ENCODE results near the gene GGCX. TPM values are rescaled to one million over a fixed set of nuclear protein-coding genes. Genes with fewer than 3 reads are reported as not detected.
A peak's percentile ranks its signal among the peaks of the same experiment; 100 is the strongest.
"Not testable (repeated sequence)": the region's sequence is repeated elsewhere in the genome, so short reads cannot be mapped to it uniquely, and the experiment has no call there.

Gene GGCX
- total RNA-seq, 2 experiments from 2014 or later = 22.9 to 27.6 TPM

GRCh38 chr2:85566265-85566664 lies 5.0 kb upstream of the GGCX start:
- ChIA-PET CTCF (interaction anchor here (1.4 kb wide), 1 partner anchor 9 kb away, joined by 4 read pairs; no protein-coding TSS in a partner anchor), POLR2A (interaction anchor here (1.3 kb wide), 1 partner anchor 29 kb away, joined by 3 read pairs; the partner anchor contains the start of gene RNF181)
- no peak overlapping the region for H3K27ac ChIP-seq (ENCODE audit: low read depth in 1 of 2, low read length in 2 of 2)
- H3K4me1 Mint-ChIP-seq (ENCODE audit: low read depth) = peaks cover 6% of the 10 kb centered on the region
- no peak for TF ChIP-seq CTCF (IDR thresholded peaks at IDR 0.05)
- DNase-seq = no peak
- H3K4me3 Mint-ChIP-seq = no peak overlapping the region
- H3K36me3 Mint-ChIP-seq (ENCODE audit: low read depth) = peaks cover 6% of the 10 kb centered on the region
- intact Hi-C loops (cut with DNase I, micrococcal nuclease) = no loop called here
- no peak overlapping the region for H3K27ac Mint-ChIP-seq
- no peak overlapping the region for H3K4me3 ChIP-seq (ENCODE audit: low read length)
- no peaks in the 10 kb centered on the region for H3K36me3 ChIP-seq (ENCODE audit: insufficient read depth, low read length)
- no peak for ATAC-seq (ENCODE audit: poor library complexity)
- no peaks in the 10 kb centered on the region for H3K9me3 ChIP-seq (ENCODE audit: control insufficient read depth in 1 of 2, insufficient read depth in 1 of 2, low read length in 2 of 2)
- no peaks in the 10 kb centered on the region for H3K27me3 Mint-ChIP-seq
- H3K4me1 ChIP-seq (ENCODE audit: insufficient read depth, low read length) = peaks cover 8% of the 10 kb centered on the region
- no peaks in the 10 kb centered on the region for H3K27me3 ChIP-seq (ENCODE audit: control insufficient read depth in 1 of 2, insufficient read depth in 2 of 2, low read length in 2 of 2)
- no peaks in the 10 kb centered on the region for H3K9me3 Mint-ChIP-seq

- peaks cover 20% of the 10 kb centered on the region for H3K4me1 ChIP-seq (ENCODE audit: insufficient read depth, low read length)
- intact Hi-C loops (cut with DNase I, micrococcal nuclease) = loop anchor here in 1 of 2 experiments (5.0 kb wide), 1 partner anchor 38 kb away; the partner anchor contains the start of gene TMEM150A
- no peaks in the 10 kb centered on the region for H3K9me3 ChIP-seq (ENCODE audit: control insufficient read depth in 1 of 2, insufficient read depth in 1 of 2, low read length in 2 of 2)
- POLR2A ChIA-PET = interaction anchor here (0.6 kb wide), 1 partner anchor 126 kb away, joined by 3 read pairs; no protein-coding TSS in a partner anchor
- Mint-ChIP-seq H3K27ac (peak overlapping the region; percentile 28), H3K36me3 (ENCODE audit: low read depth) (peaks cover 14% of the 10 kb centered on the region), H3K4me1 (ENCODE audit: low read depth) (peaks cover 22% of the 10 kb centered on the region), H3K9me3 (no peaks in the 10 kb centered on the region), H3K27me3 (no peaks in the 10 kb centered on the region), H3K4me3 (peak overlapping the region; percentile 76)
- CTCF ChIA-PET = no interaction called here
- ATAC-seq (ENCODE audit: poor library complexity) = no peak
- no peak overlapping the region for H3K27ac ChIP-seq (ENCODE audit: low read depth in 1 of 2, low read length in 2 of 2)
- H3K27me3 ChIP-seq (ENCODE audit: control insufficient read depth in 1 of 2, insufficient read depth in 2 of 2, low read length in 2 of 2) = no peaks in the 10 kb centered on the region
- peak in 2 of 14 experiments; percentile 46 to 49 for DNase-seq
- no peaks in the 10 kb centered on the region for H3K36me3 ChIP-seq (ENCODE audit: insufficient read depth, low read length)
- no peak overlapping the region for H3K4me3 ChIP-seq (ENCODE audit: low read length)
- no peak for TF ChIP-seq CTCF (IDR thresholded peaks at IDR 0.05)
Measured at GRCh38 chr2:85564144-85564563, 2.9 kb upstream of the GGCX start.

- DNase-seq = no peak
- ChIA-PET POLR2A (interaction anchor here (0.7 to 2.7 kb wide), 20 partner anchors 9 to 233 kb away, joined by 3 to 19 read pairs (median 5); partner anchors contain the start of genes C2orf68, ELMOD3, MAT2A and RNF181), CTCF (interaction anchor here (1.0 to 1.6 kb wide), 2 partner anchors 9 to 56 kb away, joined by 3 to 6 read pairs; no protein-coding TSS in a partner anchor)
- Mint-ChIP-seq H3K4me1 (ENCODE audit: low read depth) (peaks cover 30% of the 10 kb centered on the region), H3K27ac (peak overlapping the region; percentile 95), H3K36me3 (ENCODE audit: low read depth) (peaks cover 43% of the 10 kb centered on the region), H3K27me3 (no peaks in the 10 kb centered on the region), H3K4me3 (peak overlapping the region; percentile 99), H3K9me3 (no peaks in the 10 kb centered on the region)
- Histone ChIP-seq H3K9me3 (ENCODE audit: control insufficient read depth in 1 of 2, insufficient read depth in 1 of 2, low read length in 2 of 2) (no peaks in the 10 kb centered on the region), H3K4me1 (ENCODE audit: insufficient read depth, low read length) (peaks cover 20% of the 10 kb centered on the region), H3K27ac (ENCODE audit: low read depth in 1 of 2, low read length in 2 of 2) (peak overlapping the region in 1 of 2 donors; percentile 68), H3K4me3 (ENCODE audit: low read length) (peak overlapping the region; percentile 81), H3K36me3 (ENCODE audit: insufficient read depth, low read length) (peaks cover 14% of the 10 kb centered on the region), H3K27me3 (ENCODE audit: control insufficient read depth in 1 of 2, insufficient read depth in 2 of 2, low read length in 2 of 2) (no peaks in the 10 kb centered on the region)
- TF ChIP-seq CTCF (IDR thresholded peaks at IDR 0.05) = no peak
- no peak for ATAC-seq (ENCODE audit: poor library complexity)
- intact Hi-C loops (cut with DNase I, micrococcal nuclease) = loop anchor here (1.0 to 5.0 kb wide), 4 partner anchors 20 to 54 kb away; partner anchors contain the start of genes RNF181 (in 1 of the 2) and TMEM150A (in 1 of the 2)
Measured at GRCh38 chr2:85560812-85561279, 447 bp downstream of the GGCX start.

- H3K9me3 ChIP-seq (ENCODE audit: control insufficient read depth in 1 of 2, insufficient read depth in 1 of 2, low read length in 2 of 2); ATAC-seq (ENCODE audit: poor library complexity); H3K27me3 Mint-ChIP-seq; H3K27me3 ChIP-seq (ENCODE audit: control insufficient read depth in 1 of 2, insufficient read depth in 2 of 2, low read length in 2 of 2); H3K27ac ChIP-seq (ENCODE audit: low read depth in 1 of 2, low read length in 2 of 2); DNase-seq; H3K9me3 Mint-ChIP-seq: not testable (repeated sequence)
- POLR2A ChIA-PET = interaction anchor here (0.9 to 2.7 kb wide), 11 partner anchors 8 to 205 kb away, joined by 4 to 19 read pairs (median 7); partner anchors contain the start of genes ELMOD3, RNF181, SH2D6 and USP39
- Mint-ChIP-seq H3K4me3 (peak overlapping the region; percentile 99), H3K4me1 (ENCODE audit: low read depth) (peaks cover 30% of the 10 kb centered on the region), H3K27ac (peak overlapping the region; percentile 95), H3K36me3 (ENCODE audit: low read depth) (peaks cover 47% of the 10 kb centered on the region)
- intact Hi-C loops (cut with DNase I, micrococcal nuclease) = loop anchor here (2.0 to 5.0 kb wide), 3 partner anchors 20 to 42 kb away; partner anchors contain the start of genes RNF181 (in 1 of the 2) and TMEM150A (in 1 of the 2)
- peaks cover 19% of the 10 kb centered on the region for H3K36me3 ChIP-seq (ENCODE audit: insufficient read depth, low read length)
- CTCF ChIA-PET = interaction anchor here (1.0 to 1.6 kb wide), 2 partner anchors 8 to 57 kb away, joined by 3 to 6 read pairs; no protein-coding TSS in a partner anchor
- H3K4me1 ChIP-seq (ENCODE audit: insufficient read depth, low read length) = peaks cover 20% of the 10 kb centered on the region
- peak overlapping the region; percentile 81 for H3K4me3 ChIP-seq (ENCODE audit: low read length)
Measured at GRCh38 chr2:85560403-85560726, 928 bp downstream of the GGCX start.

Data from CD4-positive, alpha-beta T cell (primary cell).